ENCODE results near the gene FAM47E. TPM values are rescaled to one million over a fixed set of nuclear protein-coding genes. Genes with fewer than 3 reads are reported as not detected.

Gene FAM47E
- total RNA-seq, 2 donors from 2014 or later, result 12.3 to 15.1 TPM

Other genes starting within 250 kb of the FAM47E start
- gene CXCL9, start 244.2 kb upstream of the FAM47E start, total RNA-seq, result 1 to 10 TPM in 1 of 2 donors, under 1 TPM in 1; 0.27 to 2.6 TPM
- under 1 TPM in 1 of 2 donors, not detected in 1; 0.51 TPM for gene CXCL10, start 228.2 kb upstream of the FAM47E start, total RNA-seq
- gene CXCL11, start 215.7 kb upstream of the FAM47E start, total RNA-seq, result under 1 TPM in 1 of 2 donors, not detected in 1; 0.23 TPM
- gene ART3, start 177.0 kb upstream of the FAM47E start, total RNA-seq, result 10 to 100 TPM in 1 of 2 donors, 1 to 10 TPM in 1; 3.8 to 24.8 TPM
- gene NUP54, start 103.3 kb upstream of the FAM47E start, total RNA-seq, result 10 to 100 TPM; 31.7 to 43.5 TPM
- 100 to 1,000 TPM; 169 to 392 TPM for gene SCARB2, start 37.9 kb upstream of the FAM47E start, total RNA-seq
- gene STBD1, start 55.0 kb downstream of the FAM47E start, total RNA-seq, result 1 to 10 TPM; 2.4 to 7.1 TPM
- gene CCDC158, start 169.4 kb downstream of the FAM47E start, total RNA-seq, result 1 to 10 TPM in 1 of 2 donors, not detected in 1; 4.9 TPM
- gene SHROOM3, start 183.5 kb downstream of the FAM47E start, total RNA-seq, result 100 to 1,000 TPM; 107 to 137 TPM

All from prostate gland (tissue), 2 donors.